ENCODE results near the gene PCCA. TPM values are rescaled to one million over a fixed set of nuclear protein-coding genes. Genes with fewer than 3 reads are reported as not detected.

The PCCA gene
- polyA plus RNA-seq, 2 of the 4 experiments (the other 2 are of a cell fraction), result 13.2 to 13.7 TPM

DNA sequence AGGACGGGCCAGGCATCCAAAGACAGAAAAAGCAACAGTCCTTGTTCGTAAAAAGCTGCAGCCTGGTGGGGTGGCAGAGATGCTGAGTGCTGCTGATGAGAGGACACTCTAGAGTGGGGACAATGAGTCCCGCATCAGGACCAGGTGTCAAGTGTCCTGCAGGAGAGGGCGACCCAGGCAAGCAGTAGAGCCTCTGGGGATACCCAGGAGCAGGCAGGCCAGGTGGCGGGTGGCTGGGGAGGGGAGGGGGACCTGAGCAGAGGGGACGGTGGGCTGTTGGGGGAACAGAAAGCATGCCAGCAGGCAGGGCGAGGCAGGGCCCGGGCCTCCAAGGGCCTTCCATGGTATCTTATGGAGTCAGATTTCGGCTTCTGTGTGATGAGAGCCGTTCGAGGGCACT is 463.9 kb downstream of the PCCA start:
- H3K4me3 ChIP-seq, result no peak overlapping the region
- ChIA-PET CTCF (interaction anchor here (1.5 kb wide), 1 partner anchor 10 kb away, joined by 7 read pairs; no protein-coding TSS in a partner anchor), POLR2A (no interaction called here)
- no peak overlapping the region for H3K4me2 ChIP-seq
- H3K27ac ChIP-seq, result no peak overlapping the region
- H3K9me3 ChIP-seq, result no peaks in the 10 kb centered on the region
- TF ChIP-seq, protein P1, sequence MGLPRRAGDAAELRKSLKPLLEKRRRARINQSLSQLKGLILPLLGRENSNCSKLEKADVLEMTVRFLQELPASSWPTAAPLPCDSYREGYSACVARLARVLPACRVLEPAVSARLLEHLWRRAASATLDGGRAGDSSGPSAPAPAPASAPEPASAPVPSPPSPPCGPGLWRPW (IDR thresholded peaks at IDR 0.05), result no peak
- TF ChIP-seq HDAC2 (IDR thresholded peaks at IDR 0.05), result no peak
- no peak for TF ChIP-seq FOSL2 (IDR thresholded peaks at IDR 0.05)
- no peak for TF ChIP-seq FOSL2 (CRISPR knock-in tag; IDR thresholded peaks at IDR 0.05)
- TF ChIP-seq, protein P2, sequence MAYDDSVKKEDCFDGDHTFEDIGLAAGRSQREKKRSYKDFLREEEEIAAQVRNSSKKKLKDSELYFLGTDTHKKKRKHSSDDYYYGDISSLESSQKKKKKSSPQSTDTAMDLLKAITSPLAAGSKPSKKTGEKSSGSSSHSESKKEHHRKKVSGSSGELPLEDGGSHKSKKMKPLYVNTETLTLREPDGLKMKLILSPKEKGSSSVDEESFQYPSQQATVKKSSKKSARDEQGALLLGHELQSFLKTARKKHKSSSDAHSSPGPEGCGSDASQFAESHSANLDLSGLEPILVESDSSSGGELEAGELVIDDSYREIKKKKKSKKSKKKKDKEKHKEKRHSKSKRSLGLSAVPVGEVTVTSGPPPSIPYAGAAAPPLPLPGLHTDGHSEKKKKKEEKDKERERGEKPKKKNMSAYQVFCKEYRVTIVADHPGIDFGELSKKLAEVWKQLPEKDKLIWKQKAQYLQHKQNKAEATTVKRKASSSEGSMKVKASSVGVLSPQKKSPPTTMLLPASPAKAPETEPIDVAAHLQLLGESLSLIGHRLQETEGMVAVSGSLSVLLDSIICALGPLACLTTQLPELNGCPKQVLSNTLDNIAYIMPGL (CRISPR knock-in tag; IDR thresholded peaks at IDR 0.05; ENCODE audit: borderline replicate concordance), result no peak
- no peak for TF ChIP-seq RNF2 (IDR thresholded peaks at IDR 0.05; ENCODE audit: borderline replicate concordance, low read depth)
- TF ChIP-seq HOXA7 (CRISPR knock-in tag; IDR thresholded peaks at IDR 0.05), result no peak
- no peak for TF ChIP-seq EHMT2 (IDR thresholded peaks at IDR 0.05; ENCODE audit: low read depth)
- TF ChIP-seq EP300 (IDR thresholded peaks at IDR 0.05), result no peak
- no peak for TF ChIP-seq RCOR1 (IDR thresholded peaks at IDR 0.05; ENCODE audit: low read depth, low read length)
- TF ChIP-seq, protein P3, sequence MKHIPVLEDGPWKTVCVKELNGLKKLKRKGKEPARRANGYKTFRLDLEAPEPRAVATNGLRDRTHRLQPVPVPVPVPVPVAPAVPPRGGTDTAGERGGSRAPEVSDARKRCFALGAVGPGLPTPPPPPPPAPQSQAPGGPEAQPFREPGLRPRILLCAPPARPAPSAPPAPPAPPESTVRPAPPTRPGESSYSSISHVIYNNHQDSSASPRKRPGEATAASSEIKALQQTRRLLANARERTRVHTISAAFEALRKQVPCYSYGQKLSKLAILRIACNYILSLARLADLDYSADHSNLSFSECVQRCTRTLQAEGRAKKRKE (CRISPR knock-in tag; IDR thresholded peaks at IDR 0.05; ENCODE audit: low read depth), result no peak
- no peak for TF ChIP-seq KDM5A (IDR thresholded peaks at IDR 0.05)
- TF ChIP-seq RARB (CRISPR knock-in tag; IDR thresholded peaks at IDR 0.05), result no peak
- 83% methylated on average over 9 of the region's 11 CpGs for WGBS (ENCODE audit: missing lambda C conversion rate)
- no peaks in the 10 kb centered on the region for H3K4me1 ChIP-seq
- DNase-seq (ENCODE audit: low read depth in 1 of 2, low spot score in 1 of 2) (no peak), ATAC-seq (no peak), FAIRE-seq (no peak)

DNA sequence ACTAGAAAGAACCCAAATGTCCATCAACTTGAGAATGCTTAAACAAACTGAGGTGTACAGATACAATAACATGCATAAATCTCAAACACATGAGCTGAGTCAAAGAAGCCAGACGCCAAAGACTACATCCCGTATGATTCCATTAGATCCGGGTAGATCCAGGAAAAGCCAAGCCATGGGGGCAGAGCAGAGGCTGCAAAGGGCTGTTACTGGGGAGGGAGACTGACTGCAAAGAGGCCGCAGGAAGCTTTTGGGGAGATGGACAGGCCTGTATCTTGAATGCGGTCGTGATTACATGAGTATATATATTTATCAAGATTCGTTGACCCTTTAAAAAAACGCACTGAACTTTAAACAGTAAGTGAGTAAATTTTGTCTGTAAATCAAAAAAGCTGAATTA is 471.0 kb downstream of the PCCA start:
- POLR2A ChIA-PET, result no interaction called here
- WGBS (ENCODE audit: missing lambda C conversion rate), result 87% methylated on average over 8 of the region's 8 CpGs
- Histone ChIP-seq H3K4me2 (no peak overlapping the region), H3K4me1 (peaks cover 10% of the 10 kb centered on the region; the same call in 2 of the 3 replicates), H3K9me3 (no peaks in the 10 kb centered on the region), H3K4me3 (no peak overlapping the region), H3K27ac (no peak overlapping the region)
- no peak for ATAC-seq
- FAIRE-seq, result no peak
- DNase-seq (ENCODE audit: low read depth in 1 of 2, low spot score in 1 of 2), result no peak
- CTCF ChIA-PET, result interaction anchor here (1.0 to 1.9 kb wide), 3 partner anchors 13 to 45 kb away, joined by 3 to 8 read pairs (median 5); no protein-coding TSS in a partner anchor
- no peak for TF ChIP-seq ZC3H11A (IDR thresholded peaks at IDR 0.05)
- TF ChIP-seq, protein P1 (IDR thresholded peaks at IDR 0.05), result no peak
- TF ChIP-seq POLR2AphosphoS2 (conservative IDR thresholded peaks at IDR 0.05; ENCODE audit: low read length), result no peak
- TF ChIP-seq, protein P4, sequence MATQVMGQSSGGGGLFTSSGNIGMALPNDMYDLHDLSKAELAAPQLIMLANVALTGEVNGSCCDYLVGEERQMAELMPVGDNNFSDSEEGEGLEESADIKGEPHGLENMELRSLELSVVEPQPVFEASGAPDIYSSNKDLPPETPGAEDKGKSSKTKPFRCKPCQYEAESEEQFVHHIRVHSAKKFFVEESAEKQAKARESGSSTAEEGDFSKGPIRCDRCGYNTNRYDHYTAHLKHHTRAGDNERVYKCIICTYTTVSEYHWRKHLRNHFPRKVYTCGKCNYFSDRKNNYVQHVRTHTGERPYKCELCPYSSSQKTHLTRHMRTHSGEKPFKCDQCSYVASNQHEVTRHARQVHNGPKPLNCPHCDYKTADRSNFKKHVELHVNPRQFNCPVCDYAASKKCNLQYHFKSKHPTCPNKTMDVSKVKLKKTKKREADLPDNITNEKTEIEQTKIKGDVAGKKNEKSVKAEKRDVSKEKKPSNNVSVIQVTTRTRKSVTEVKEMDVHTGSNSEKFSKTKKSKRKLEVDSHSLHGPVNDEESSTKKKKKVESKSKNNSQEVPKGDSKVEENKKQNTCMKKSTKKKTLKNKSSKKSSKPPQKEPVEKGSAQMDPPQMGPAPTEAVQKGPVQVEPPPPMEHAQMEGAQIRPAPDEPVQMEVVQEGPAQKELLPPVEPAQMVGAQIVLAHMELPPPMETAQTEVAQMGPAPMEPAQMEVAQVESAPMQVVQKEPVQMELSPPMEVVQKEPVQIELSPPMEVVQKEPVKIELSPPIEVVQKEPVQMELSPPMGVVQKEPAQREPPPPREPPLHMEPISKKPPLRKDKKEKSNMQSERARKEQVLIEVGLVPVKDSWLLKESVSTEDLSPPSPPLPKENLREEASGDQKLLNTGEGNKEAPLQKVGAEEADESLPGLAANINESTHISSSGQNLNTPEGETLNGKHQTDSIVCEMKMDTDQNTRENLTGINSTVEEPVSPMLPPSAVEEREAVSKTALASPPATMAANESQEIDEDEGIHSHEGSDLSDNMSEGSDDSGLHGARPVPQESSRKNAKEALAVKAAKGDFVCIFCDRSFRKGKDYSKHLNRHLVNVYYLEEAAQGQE (IDR thresholded peaks at IDR 0.05), result no peak
- no peak for TF ChIP-seq ESRRA (IDR thresholded peaks at IDR 0.05; ENCODE audit: borderline replicate concordance, low read length)

All from A549 (cell line).